Epithelial cell of umbilical artery (primary cell): Measurements from ENCODE around the gene RASSF7. TPM values are rescaled to one million over a fixed set of nuclear protein-coding genes. Genes with fewer than 3 reads are reported as not detected.

ENCODE experiments used
- total RNA-seq: library from RNA; depleted of rRNA; stranded (reverse); fragments of >200 nt; gene quantifications from 2 replicates; pipeline ENCODE4 v1.2.3, GENCODE V29; 2014

RASSF7 gene
- 10.2 and 14.3 TPM in 2 replicates for total RNA-seq

GRCh38 chr11:560305-561147 lies at the start of gene RASSF7, which contains the start of gene LMNTD2:
RASSF7 (plus strand) TSS chr11:560970; CDS start chr11:561769, 799 bp downstream.
LMNTD2 (minus strand) TSS chr11:560738; CDS start chr11:560716, 22 bp downstream.

GRCh38 chr11:535519-536454 lies 25.0 kb upstream of the RASSF7 start, which contains the start of gene HRAS:
HRAS (minus strand) TSS chr11:535576.

GRCh38 chr11:536841-537621 lies 23.7 kb upstream of the RASSF7 start, which contains the start of gene LRRC56:
LRRC56 (plus strand) TSS chr11:537527; CDS start chr11:540685, 3,158 bp downstream.

GRCh38 chr11:575996-576768 lies 15.4 kb downstream of the RASSF7 start, which contains the start of gene PHRF1:
PHRF1 (plus strand) TSS chr11:576470; CDS start chr11:581513, 5,043 bp downstream.

Other genes with a start within 250 kb of the RASSF7 start
- 18.5 and 92.6 TPM in 2 replicates for gene IFITM1, start 246.9 kb upstream of the RASSF7 start, total RNA-seq
- gene IFITM3, start 240.1 kb upstream of the RASSF7 start, total RNA-seq, result 25.3 and 49.7 TPM in 2 replicates
- 0.46 and 7.8 TPM in 2 replicates for gene B4GALNT4, start 191.5 kb upstream of the RASSF7 start, total RNA-seq
- 0.15 and 0.32 TPM in 2 replicates for gene PKP3, start 166.8 kb upstream of the RASSF7 start, total RNA-seq
- gene SIGIRR, start 146.0 kb upstream of the RASSF7 start, total RNA-seq, result 28.1 and 43.2 TPM in 2 replicates
- gene ANO9, start 119.0 kb upstream of the RASSF7 start, total RNA-seq, result not detected in 2 replicates
- 29.9 and 30.2 TPM in 2 replicates for gene PTDSS2, start 110.7 kb upstream of the RASSF7 start, total RNA-seq
- 167 and 236 TPM in 2 replicates for gene RNH1, start 53.7 kb upstream of the RASSF7 start, total RNA-seq
- gene HRAS, start 25.4 kb upstream of the RASSF7 start, total RNA-seq, result 43.0 and 67.2 TPM in 2 replicates
- 0.30 and 0.32 TPM in 2 replicates for gene LRRC56, start 23.4 kb upstream of the RASSF7 start, total RNA-seq
- gene LMNTD2, start 232 bp upstream of the RASSF7 start, total RNA-seq, result 0.30 and 0.65 TPM in 2 replicates
- 24.5 and 26.0 TPM in 2 replicates for gene PHRF1, start 15.5 kb downstream of the RASSF7 start, total RNA-seq
- 11.0 and 71.6 TPM in 2 replicates for gene IRF7, start 55.0 kb downstream of the RASSF7 start, total RNA-seq
- not detected in 2 replicates for gene CDHR5, start 64.0 kb downstream of the RASSF7 start, total RNA-seq
- gene SCT, start 66.2 kb downstream of the RASSF7 start, total RNA-seq, result not detected in 2 replicates
- not detected in 2 replicates for gene DRD4, start 76.3 kb downstream of the RASSF7 start, total RNA-seq
- gene DEAF1, start 134.3 kb downstream of the RASSF7 start, total RNA-seq, result 34.8 and 38.7 TPM in 2 replicates
- gene TMEM80, start 134.8 kb downstream of the RASSF7 start, total RNA-seq, result 7.8 and 11.7 TPM in 2 replicates
- gene EPS8L2, start 145.3 kb downstream of the RASSF7 start, total RNA-seq, result 2.3 and 2.9 TPM in 2 replicates
- 200 and 226 TPM in 2 replicates for gene TALDO1, start 186.5 kb downstream of the RASSF7 start, total RNA-seq
- 16.9 and 23.3 TPM in 2 replicates for gene GATD1, start 216.5 kb downstream of the RASSF7 start, total RNA-seq
- 0.32 TPM in 1 of 2 replicates, not detected in the other for gene CEND1, start 229.1 kb downstream of the RASSF7 start, total RNA-seq
- 5.3 and 9.4 TPM in 2 replicates for gene SLC25A22, start 237.3 kb downstream of the RASSF7 start, total RNA-seq
- 6.5 and 6.8 TPM in 2 replicates for gene PIDD1, start 244.3 kb downstream of the RASSF7 start, total RNA-seq
- 71.0 and 255 TPM in 2 replicates for gene RPLP2, start 249.0 kb downstream of the RASSF7 start, total RNA-seq